Kidney epithelial cell (primary cell): Measurements from ENCODE around the gene CDKN2AIPNL. TPM values are rescaled to one million over a fixed set of nuclear protein-coding genes. Genes with fewer than 3 reads are reported as not detected.
A peak's percentile ranks its signal among the peaks of the same experiment; 100 is the strongest.

Experiments
- DNase-seq: peaks from one replicate; pipeline ENCODE4 v3.0.0-alpha.2; 2010; ENCODE audit warnings: low read depth
- H3K27me3 ChIP-seq: 2 replicates; pipeline ENCODE4 v1.6.0; 2011; ENCODE audit warnings: low read length; ENCODE audit not compliant: control insufficient read depth, insufficient read depth
- H3K36me3 ChIP-seq: 2 replicates; pipeline ENCODE4 v1.5.1; 2011; ENCODE audit warnings: low read length; ENCODE audit not compliant: control insufficient read depth, insufficient read depth
- H3K4me3 ChIP-seq: 2 replicates; pipeline ENCODE4 v1.5.1; 2011; ENCODE audit warnings: low read depth, mild to moderate bottlenecking, control low read depth, low read length
- total RNA-seq: library from RNA; depleted of rRNA; stranded (reverse); fragments of >200 nt; gene quantifications from 2 replicates; pipeline ENCODE4 v1.2.3, GENCODE V29; 2015
- TF ChIP-seq, protein P1 (sequence below): IDR thresholded peaks from 2 replicates; pipeline ENCODE4 v1.5.1; 2011; ENCODE audit warnings: mild to moderate bottlenecking, moderate library complexity, low read length, control low read depth, inconsistent platforms; ENCODE audit not compliant: insufficient read depth, poor library complexity, severe bottlenecking

CDKN2AIPNL gene, protein sequence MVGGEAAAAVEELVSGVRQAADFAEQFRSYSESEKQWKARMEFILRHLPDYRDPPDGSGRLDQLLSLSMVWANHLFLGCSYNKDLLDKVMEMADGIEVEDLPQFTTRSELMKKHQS
- 25.3 and 28.3 TPM in 2 replicates for total RNA-seq

DNA sequence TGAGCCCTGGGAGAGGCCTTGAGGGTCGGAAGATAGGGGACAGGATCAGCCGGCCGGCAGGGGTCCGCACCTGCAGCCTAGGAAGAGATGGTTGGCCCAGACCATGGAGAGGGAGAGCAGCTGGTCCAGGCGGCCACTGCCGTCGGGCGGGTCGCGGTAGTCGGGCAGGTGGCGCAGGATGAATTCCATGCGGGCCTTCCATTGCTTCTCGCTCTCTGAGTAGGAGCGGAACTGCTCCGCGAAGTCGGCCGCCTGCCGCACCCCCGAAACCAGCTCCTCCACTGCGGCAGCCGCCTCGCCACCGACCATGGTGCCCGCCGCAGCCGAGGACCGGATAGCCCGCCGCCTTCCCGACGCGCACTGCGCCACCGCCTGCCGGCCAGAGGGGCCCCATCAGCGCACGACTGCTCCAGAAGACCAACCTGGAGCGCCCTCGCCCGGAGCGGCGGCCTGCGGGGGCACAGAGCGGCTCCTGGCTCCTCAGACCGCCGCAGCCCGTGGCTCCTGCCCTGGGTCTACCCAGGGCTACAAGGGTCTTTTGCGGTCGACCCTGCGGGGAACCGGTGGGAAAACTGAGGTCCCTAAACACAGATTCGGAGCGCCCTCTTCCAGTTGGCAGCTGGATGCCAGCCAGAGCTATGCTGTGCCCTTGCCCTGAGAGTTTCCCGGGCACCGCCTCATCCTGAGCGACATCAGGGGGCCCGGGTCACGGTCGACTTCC, at the start of gene CDKN2AIPNL:
TSS of gene CDKN2AIPNL (minus strand) at position 336 of the 721 bp plus-strand sequence. CDS start at position 309, 27 bp downstream.
- DNase-seq = peak; percentile 31
- H3K36me3 ChIP-seq = no peaks in the 10 kb centered on the region

DNA sequence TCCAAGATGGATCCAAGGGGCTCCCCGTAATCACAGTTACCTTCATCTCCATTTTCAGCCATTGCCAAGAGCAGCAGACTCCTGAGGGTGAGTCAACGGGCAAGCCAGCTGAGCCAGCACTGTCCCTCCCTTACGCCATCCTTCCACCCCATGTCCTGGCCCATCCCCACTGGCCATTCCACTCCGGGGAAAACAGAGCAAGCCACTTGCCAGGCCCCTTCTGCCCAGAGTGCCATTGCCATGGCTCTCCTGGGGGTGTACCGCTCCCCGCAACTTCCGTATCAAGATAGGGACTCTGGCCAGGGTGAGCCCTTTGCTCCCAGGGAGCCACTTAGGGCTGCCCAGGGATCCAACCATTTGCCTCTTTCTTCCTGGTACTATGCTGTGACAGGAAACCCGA, 48.9 kb upstream of the CDKN2AIPNL start:
- no peak for DNase-seq
- no peaks in the 10 kb centered on the region for H3K36me3 ChIP-seq
- no peaks in the 10 kb centered on the region for H3K27me3 ChIP-seq
- TF ChIP-seq, protein P1, sequence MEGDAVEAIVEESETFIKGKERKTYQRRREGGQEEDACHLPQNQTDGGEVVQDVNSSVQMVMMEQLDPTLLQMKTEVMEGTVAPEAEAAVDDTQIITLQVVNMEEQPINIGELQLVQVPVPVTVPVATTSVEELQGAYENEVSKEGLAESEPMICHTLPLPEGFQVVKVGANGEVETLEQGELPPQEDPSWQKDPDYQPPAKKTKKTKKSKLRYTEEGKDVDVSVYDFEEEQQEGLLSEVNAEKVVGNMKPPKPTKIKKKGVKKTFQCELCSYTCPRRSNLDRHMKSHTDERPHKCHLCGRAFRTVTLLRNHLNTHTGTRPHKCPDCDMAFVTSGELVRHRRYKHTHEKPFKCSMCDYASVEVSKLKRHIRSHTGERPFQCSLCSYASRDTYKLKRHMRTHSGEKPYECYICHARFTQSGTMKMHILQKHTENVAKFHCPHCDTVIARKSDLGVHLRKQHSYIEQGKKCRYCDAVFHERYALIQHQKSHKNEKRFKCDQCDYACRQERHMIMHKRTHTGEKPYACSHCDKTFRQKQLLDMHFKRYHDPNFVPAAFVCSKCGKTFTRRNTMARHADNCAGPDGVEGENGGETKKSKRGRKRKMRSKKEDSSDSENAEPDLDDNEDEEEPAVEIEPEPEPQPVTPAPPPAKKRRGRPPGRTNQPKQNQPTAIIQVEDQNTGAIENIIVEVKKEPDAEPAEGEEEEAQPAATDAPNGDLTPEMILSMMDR = no peak
- H3K4me3 ChIP-seq = no peak overlapping the region

More for the DNA sequence above, at the start of gene CDKN2AIPNL:
- Histone ChIP-seq H3K27me3 (no peaks in the 10 kb centered on the region), H3K4me3 (peak within 1 kb of the TSS; percentile 96)
- TF ChIP-seq, protein P1 = peak; percentile 57

DNA sequence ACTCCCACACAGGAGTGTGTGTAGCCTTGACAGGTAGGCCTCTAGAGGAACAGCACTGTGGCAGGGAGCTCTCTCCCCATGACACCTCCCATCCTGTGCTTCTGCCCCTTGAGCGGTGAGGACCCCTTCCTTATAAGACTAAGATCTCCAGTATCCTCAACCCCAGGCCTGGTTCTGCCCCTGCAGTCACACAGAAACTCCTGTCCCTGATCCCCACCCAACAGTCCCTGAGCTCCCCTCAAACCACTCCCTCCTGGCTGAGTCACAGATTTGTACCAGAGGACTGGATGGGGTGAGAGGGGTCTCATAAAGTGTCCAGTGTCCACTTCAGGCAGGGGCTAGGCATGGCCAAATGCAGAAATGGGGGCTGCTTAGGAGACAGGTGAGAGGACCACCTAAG, 47.8 kb upstream of the CDKN2AIPNL start:
- TF ChIP-seq, protein P1 = no peak
- H3K27me3 ChIP-seq = no peaks in the 10 kb centered on the region
- DNase-seq = no peak

DNA sequence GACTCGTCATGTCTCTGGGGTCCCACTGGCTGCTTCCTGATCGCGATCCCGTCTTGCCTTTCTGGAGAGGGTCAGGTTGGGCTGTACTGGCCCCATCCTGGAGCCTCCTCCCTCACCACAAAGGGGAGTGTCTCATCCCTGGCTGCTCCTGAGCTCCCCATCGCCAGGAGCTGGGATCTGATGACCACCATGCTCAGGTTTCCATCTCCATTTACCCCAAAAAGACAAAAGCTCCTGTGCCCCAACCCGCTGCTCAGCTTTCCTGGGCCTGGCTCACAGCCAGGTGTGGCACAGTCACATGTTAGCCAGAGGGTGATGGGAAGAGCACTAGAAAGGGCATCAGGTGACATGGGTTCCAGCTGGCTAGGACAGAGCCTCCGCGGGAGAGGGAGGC, 47.3 kb upstream of the CDKN2AIPNL start:
- H3K27me3 ChIP-seq = no peaks in the 10 kb centered on the region

More for the DNA sequence above, 47.8 kb upstream of the CDKN2AIPNL start:
- Histone ChIP-seq H3K36me3 (no peaks in the 10 kb centered on the region), H3K4me3 (no peak overlapping the region)

DNA sequence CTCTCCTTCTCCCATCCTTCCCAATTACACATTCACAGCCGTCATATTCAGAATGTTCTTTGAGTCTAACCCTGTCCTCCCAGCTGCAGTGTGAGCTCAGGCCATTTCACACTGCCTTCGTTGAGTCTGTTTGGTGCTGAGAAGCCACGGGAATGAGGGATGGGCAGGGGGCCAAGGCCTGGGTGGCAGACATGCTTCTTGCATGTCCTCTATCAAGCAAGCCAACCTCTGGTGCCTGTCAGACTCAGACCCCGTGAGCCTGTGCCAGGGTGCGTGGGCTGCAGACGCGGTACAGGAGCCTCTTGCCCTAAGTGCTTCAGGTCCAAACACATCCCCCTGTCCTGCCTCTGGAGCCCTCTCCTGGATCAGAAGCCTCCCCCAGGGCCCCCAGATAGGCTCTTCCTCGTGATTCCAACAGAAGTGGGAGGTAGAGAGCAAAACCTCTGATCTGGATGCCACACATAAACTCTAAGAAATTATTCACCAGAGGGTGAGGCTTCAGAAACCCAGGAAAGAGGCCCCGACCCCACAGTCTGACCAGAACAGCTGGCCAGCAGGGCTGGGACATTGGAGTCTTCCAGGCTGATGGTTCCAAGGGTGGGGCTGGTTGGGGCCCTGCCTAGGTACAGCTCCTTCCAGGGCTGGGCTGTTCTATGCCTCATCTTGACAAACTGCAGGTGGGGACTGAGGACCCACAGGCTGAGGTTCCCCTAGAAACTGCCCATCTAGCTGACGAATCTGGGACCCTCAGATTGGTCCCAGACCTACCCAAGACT, 46.7 kb upstream of the CDKN2AIPNL start:
- DNase-seq = no peak
- no peak overlapping the region for H3K4me3 ChIP-seq
- H3K36me3 ChIP-seq = no peaks in the 10 kb centered on the region
- no peaks in the 10 kb centered on the region for H3K27me3 ChIP-seq
- TF ChIP-seq, protein P1 = no peak

More for the DNA sequence above, 47.3 kb upstream of the CDKN2AIPNL start:
- DNase-seq = no peak
- TF ChIP-seq, protein P1 = no peak
- Histone ChIP-seq H3K4me3 (no peak overlapping the region), H3K36me3 (no peaks in the 10 kb centered on the region)
